CD4-positive, alpha-beta T cell (primary cell): ENCODE measurements around the gene IRX4. TPM values are rescaled to one million over a fixed set of nuclear protein-coding genes. Genes with fewer than 3 reads are reported as not detected.

Experiments
- ATAC-seq: fragments of 200-7000 bp; cut with Tn5 transposase; one replicate; pipeline ENCODE4 v1.10.0; 2022; ENCODE audit warnings: mild to moderate bottlenecking; ENCODE audit not compliant: poor library complexity
- CTCF ChIA-PET: fragments of 350-600 bp; sonication (Branson Sonifier 250); formaldehyde crosslinking; loops from one replicate; lab custom pipeline; 2021; ENCODE audit warnings: antibody characterized with exemption, inconsistent platforms; lab: Charles Lee
- POLR2A ChIA-PET: fragments of 350-600 bp; sonication (Branson Sonifier 250); formaldehyde crosslinking; loops from one replicate; lab custom pipeline; 2021; ENCODE audit warnings: antibody characterized with exemption, inconsistent platforms; lab: Charles Lee
- DNase-seq, 14 experiments: peaks; one replicate each; pipeline ENCODE4 v3.0.0-alpha.2; 2013 to 2020; ENCODE audit warnings: mixed read lengths in 2 of 14
- H3K27ac ChIP-seq, 2 donors: one replicate each; pipeline versions ENCODE4 v1.5.1 to v1.7.0; 2013; ENCODE audit warnings: low read length in 2 of 2, low read depth in 1 of 2, mild to moderate bottlenecking in 1 of 2
- H3K27me3 ChIP-seq, 2 experiments: 1 replicate in 1 of 2; 2 replicates in 1 of 2; pipeline versions ENCODE4 v1.6.1 to v1.7.0; 2013; ENCODE audit warnings: low read length in 2 of 2, control low read depth in 1 of 2, mild to moderate bottlenecking in 1 of 2, moderate library complexity in 1 of 2; ENCODE audit not compliant: insufficient read depth in 2 of 2, control insufficient read depth in 1 of 2
- H3K36me3 ChIP-seq: one replicate; pipeline ENCODE4 v1.6.1; 2013; ENCODE audit warnings: low read length, control low read depth; ENCODE audit not compliant: insufficient read depth
- H3K4me1 ChIP-seq: one replicate; pipeline ENCODE4 v1.6.1; 2013; ENCODE audit warnings: low read length, control low read depth; ENCODE audit not compliant: insufficient read depth
- H3K4me3 ChIP-seq: one replicate; pipeline ENCODE4 v1.5.1; 2013; ENCODE audit warnings: mild to moderate bottlenecking, low read length, moderate library complexity
- H3K9me3 ChIP-seq, 2 experiments: 1 replicate in 1 of 2; 2 replicates in 1 of 2; pipeline versions ENCODE4 v1.6.1 to v1.7.0; 2013; ENCODE audit warnings: low read length in 2 of 2, mild to moderate bottlenecking in 2 of 2, control low read depth in 1 of 2, moderate library complexity in 1 of 2; ENCODE audit not compliant: control insufficient read depth in 1 of 2, insufficient read depth in 1 of 2
- H3K27ac Mint-ChIP-seq: one replicate; pipeline ENCODE4 v1.8.0; 2020; ENCODE audit warnings: mixed read lengths
- H3K27me3 Mint-ChIP-seq: one replicate; pipeline ENCODE4 v1.8.0; 2021; ENCODE audit warnings: mixed read lengths
- H3K36me3 Mint-ChIP-seq: one replicate; pipeline ENCODE4 v1.8.0; 2021; ENCODE audit warnings: low read depth, mixed read lengths
- H3K4me1 Mint-ChIP-seq: one replicate; pipeline ENCODE4 v1.8.0; 2021; ENCODE audit warnings: low read depth, mixed read lengths
- H3K4me3 Mint-ChIP-seq: one replicate; pipeline ENCODE4 v1.8.0; 2020; ENCODE audit warnings: mild to moderate bottlenecking, mixed read lengths
- H3K9me3 Mint-ChIP-seq: one replicate; pipeline ENCODE4 v1.8.0; 2020; ENCODE audit warnings: mixed read lengths
- intact Hi-C, 2 experiments: fragments of 100-400 bp; cut with DNase I in 1 of 2; cut with micrococcal nuclease in 1 of 2; formaldehyde crosslinking; loops; one replicate each; pipeline versions ENCODE4 v1.15.1 to v1.9.0; 2023 to 2025; cut with DNase I, micrococcal nuclease
- total RNA-seq, 174 experiments: library from RNA in 2 of 174; stranded (reverse) in 2 of 174; gene quantifications; one replicate each; pipeline ENCODE4 v1.2.3 and lab custom pipeline; 2021 to 2026
- TF ChIP-seq, protein P1 (sequence below): fragments of 200-600 bp; IDR thresholded peaks from one replicate; pipeline ENCODE4 v1.8.0; 2022; ENCODE audit warnings: antibody characterized with exemption, mild to moderate bottlenecking

The IRX4 gene
- total RNA-seq, 2 experiments from 2014 or later, result not detected

DNA sequence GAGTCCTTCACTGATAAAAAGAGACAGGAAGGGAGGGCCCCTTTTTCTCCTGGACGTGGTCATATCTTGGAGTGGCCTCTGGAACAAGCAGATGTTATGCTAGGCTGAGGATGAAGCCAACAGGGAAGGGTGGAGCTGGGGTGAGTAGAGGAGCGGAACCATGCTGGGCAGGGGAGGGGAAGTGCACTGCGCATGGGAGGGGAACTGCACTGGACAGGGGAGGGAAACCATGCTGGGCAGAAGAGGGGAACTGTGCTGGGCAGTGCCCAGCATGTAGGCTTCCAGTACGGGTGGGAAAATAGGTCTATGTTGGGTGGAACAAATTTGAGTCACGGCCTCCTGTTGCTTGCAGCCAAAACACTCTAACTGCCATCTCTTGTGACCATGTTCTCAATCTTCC lies 19.3 kb upstream of the IRX4 start:
- peaks cover 5 to 13% of the 10 kb centered on the region in 2 experiments for H3K27me3 ChIP-seq
- Mint-ChIP-seq H3K9me3 (no peaks in the 10 kb centered on the region), H3K36me3 (no peaks in the 10 kb centered on the region), H3K27me3 (peaks cover 50% of the 10 kb centered on the region), H3K4me1 (no peaks in the 10 kb centered on the region), H3K27ac (no peak overlapping the region), H3K4me3 (no peak overlapping the region)
- POLR2A ChIA-PET, result no interaction called here
- H3K36me3 ChIP-seq, result no peaks in the 10 kb centered on the region
- H3K4me1 ChIP-seq, result no peaks in the 10 kb centered on the region
- intact Hi-C loops, result no loop called here
- no peak for DNase-seq
- no peak overlapping the region for H3K4me3 ChIP-seq
- CTCF ChIA-PET, result no interaction called here
- no peak for ATAC-seq
- TF ChIP-seq, protein P1, sequence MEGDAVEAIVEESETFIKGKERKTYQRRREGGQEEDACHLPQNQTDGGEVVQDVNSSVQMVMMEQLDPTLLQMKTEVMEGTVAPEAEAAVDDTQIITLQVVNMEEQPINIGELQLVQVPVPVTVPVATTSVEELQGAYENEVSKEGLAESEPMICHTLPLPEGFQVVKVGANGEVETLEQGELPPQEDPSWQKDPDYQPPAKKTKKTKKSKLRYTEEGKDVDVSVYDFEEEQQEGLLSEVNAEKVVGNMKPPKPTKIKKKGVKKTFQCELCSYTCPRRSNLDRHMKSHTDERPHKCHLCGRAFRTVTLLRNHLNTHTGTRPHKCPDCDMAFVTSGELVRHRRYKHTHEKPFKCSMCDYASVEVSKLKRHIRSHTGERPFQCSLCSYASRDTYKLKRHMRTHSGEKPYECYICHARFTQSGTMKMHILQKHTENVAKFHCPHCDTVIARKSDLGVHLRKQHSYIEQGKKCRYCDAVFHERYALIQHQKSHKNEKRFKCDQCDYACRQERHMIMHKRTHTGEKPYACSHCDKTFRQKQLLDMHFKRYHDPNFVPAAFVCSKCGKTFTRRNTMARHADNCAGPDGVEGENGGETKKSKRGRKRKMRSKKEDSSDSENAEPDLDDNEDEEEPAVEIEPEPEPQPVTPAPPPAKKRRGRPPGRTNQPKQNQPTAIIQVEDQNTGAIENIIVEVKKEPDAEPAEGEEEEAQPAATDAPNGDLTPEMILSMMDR, result no peak
- no peak overlapping the region for H3K27ac ChIP-seq
- H3K9me3 ChIP-seq, result peaks cover 10% of the 10 kb centered on the region in 2 experiments

- TF ChIP-seq, protein P1, result no peak
- H3K4me1 Mint-ChIP-seq, result no peaks in the 10 kb centered on the region
- CTCF ChIA-PET, result no interaction called here
- intact Hi-C loops, result no loop called here
- Histone ChIP-seq H3K9me3 (peaks cover 10% of the 10 kb centered on the region in 2 experiments), H3K36me3 (no peaks in the 10 kb centered on the region), H3K4me1 (no peaks in the 10 kb centered on the region), H3K27ac (no peak overlapping the region), H3K4me3 (no peak overlapping the region), H3K27me3 (peaks cover 8 to 13% of the 10 kb centered on the region in 2 experiments)
- no peak for DNase-seq
- no peaks in the 10 kb centered on the region for H3K36me3 Mint-ChIP-seq
- no peaks in the 10 kb centered on the region for H3K9me3 Mint-ChIP-seq
- peaks cover 55% of the 10 kb centered on the region for H3K27me3 Mint-ChIP-seq
- no peak for ATAC-seq
- no peak overlapping the region for H3K27ac Mint-ChIP-seq
- POLR2A ChIA-PET, result no interaction called here
- no peak overlapping the region for H3K4me3 Mint-ChIP-seq
These were observed 18.3 kb upstream of the IRX4 start for GRCh38 chr5:1901061-1901460.

DNA sequence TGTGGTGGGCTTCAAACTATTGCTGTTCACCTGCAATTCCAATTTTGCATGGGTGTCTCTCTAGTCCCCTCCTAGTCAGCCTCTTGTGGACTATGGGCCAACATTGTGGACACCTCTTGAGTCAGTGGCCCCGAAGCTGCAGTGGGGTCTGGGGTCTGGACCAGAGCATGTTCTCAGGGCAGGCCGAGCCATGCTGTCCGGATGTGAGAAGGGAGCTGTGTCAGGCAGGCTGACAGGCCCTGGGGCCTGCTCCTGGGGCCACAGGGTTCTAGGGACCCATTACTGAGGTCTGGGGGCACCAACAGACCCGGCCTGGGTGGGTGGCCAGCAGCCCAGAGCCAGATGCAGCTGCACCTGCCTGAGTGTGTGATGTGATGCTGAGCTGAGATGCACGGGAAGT lies 16.5 kb upstream of the IRX4 start:
- H3K27me3 Mint-ChIP-seq, result peaks cover 56% of the 10 kb centered on the region
- Histone ChIP-seq H3K9me3 (peaks cover under 1 to 9% of the 10 kb centered on the region in 2 experiments), H3K27ac (no peak overlapping the region), H3K27me3 (peaks cover 3 to 8% of the 10 kb centered on the region in 2 experiments), H3K4me1 (no peaks in the 10 kb centered on the region), H3K36me3 (no peaks in the 10 kb centered on the region), H3K4me3 (no peak overlapping the region)
- TF ChIP-seq, protein P1, result no peak
- no peak overlapping the region for H3K4me3 Mint-ChIP-seq
- intact Hi-C loops, result no loop called here
- POLR2A ChIA-PET, result no interaction called here
- CTCF ChIA-PET, result no interaction called here
- no peaks in the 10 kb centered on the region for H3K9me3 Mint-ChIP-seq
- no peaks in the 10 kb centered on the region for H3K36me3 Mint-ChIP-seq
- no peaks in the 10 kb centered on the region for H3K4me1 Mint-ChIP-seq
- DNase-seq (no peak), ATAC-seq (no peak)
- H3K27ac Mint-ChIP-seq, result no peak overlapping the region
